Measurements from ENCODE around the gene MYO1B.

The MYO1B gene

GRCh38 chr2:191402966-191403565 is 157.9 kb downstream of the MYO1B start:
- DNase-seq (ENCODE audit: low read depth in 2 of 2), result no peak
- no peak for TF ChIP-seq CTCF (IDR thresholded peaks at IDR 0.05; ENCODE audit: low read depth, low read length)
- no peak overlapping the region for H3K4me3 ChIP-seq (replicated peaks in 1 of 2; ENCODE audit: low read depth in 2 of 2, low read length in 2 of 2)

GRCh38 chr2:191404568-191404991 is 159.4 kb downstream of the MYO1B start:
- TF ChIP-seq CTCF (IDR thresholded peaks at IDR 0.05; ENCODE audit: low read depth, low read length), result no peak
- no peak overlapping the region for H3K4me3 ChIP-seq (replicated peaks in 1 of 2; ENCODE audit: low read depth in 2 of 2, low read length in 2 of 2)
- DNase-seq (ENCODE audit: low read depth in 2 of 2), result peak; percentile 31 to 53

GRCh38 chr2:191405546-191405945 is 160.3 kb downstream of the MYO1B start:
- no peak for TF ChIP-seq CTCF (IDR thresholded peaks at IDR 0.05; ENCODE audit: low read depth, low read length)
- H3K4me3 ChIP-seq (replicated peaks in 1 of 2; ENCODE audit: low read depth in 2 of 2, low read length in 2 of 2), result no peak overlapping the region
- DNase-seq (ENCODE audit: low read depth in 2 of 2), result no peak

- DNase-seq (ENCODE audit: low read depth in 2 of 2), result peak in 1 of 2 donors; percentile 18
- H3K4me3 ChIP-seq (replicated peaks in 1 of 2; ENCODE audit: low read depth in 2 of 2, low read length in 2 of 2), result no peak overlapping the region
- TF ChIP-seq CTCF (IDR thresholded peaks at IDR 0.05; ENCODE audit: low read depth, low read length), result no peak
Measured at GRCh38 chr2:191410646-191411436, 165.6 kb downstream of the MYO1B start.

- H3K4me3 ChIP-seq (replicated peaks in 1 of 2; ENCODE audit: low read depth in 2 of 2, low read length in 2 of 2), result no peak overlapping the region
- TF ChIP-seq CTCF (IDR thresholded peaks at IDR 0.05; ENCODE audit: low read depth, low read length), result no peak
- DNase-seq (ENCODE audit: low read depth in 2 of 2), result no peak
Measured at GRCh38 chr2:191411472-191411871, 166.3 kb downstream of the MYO1B start.

GRCh38 chr2:191412353-191412752 is 167.1 kb downstream of the MYO1B start:
- DNase-seq (ENCODE audit: low read depth in 2 of 2), result no peak
- no peak overlapping the region for H3K4me3 ChIP-seq (replicated peaks in 1 of 2; ENCODE audit: low read depth in 2 of 2, low read length in 2 of 2)
- no peak for TF ChIP-seq CTCF (IDR thresholded peaks at IDR 0.05; ENCODE audit: low read depth, low read length)
